NCI-H2227 (cell line): ENCODE results near the gene DPP7.

ENCODE experiments used
- DNase-seq: peaks from one replicate; lab custom pipeline; 2025; ENCODE audit not compliant: unreplicated experiment; lab: John Stamatoyannopoulos, UW

DPP7 gene

GRCh38 chr9:137112564-137113384, 1.8 kb downstream of the DPP7 start:
- DNase-seq: no peak

- no peak for DNase-seq
Observed at GRCh38 chr9:137111788-137112563, 2.6 kb downstream of the DPP7 start.

GRCh38 chr9:137110911-137111787, 3.4 kb downstream of the DPP7 start:
- no peak for DNase-seq

GRCh38 chr9:137110147-137110910, 4.2 kb downstream of the DPP7 start:
- no peak for DNase-seq

- DNase-seq: no peak
Observed at GRCh38 chr9:137109250-137110146, 5.0 kb downstream of the DPP7 start.

GRCh38 chr9:137108608-137109249, 5.8 kb downstream of the DPP7 start:
- no peak for DNase-seq

- DNase-seq: no peak
Observed at GRCh38 chr9:137107982-137108381, 6.6 kb downstream of the DPP7 start.

- DNase-seq: no peak
Observed at GRCh38 chr9:137107312-137107921, 7.1 kb downstream of the DPP7 start.

- no peak for DNase-seq
Observed at GRCh38 chr9:137106662-137107250, 7.8 kb downstream of the DPP7 start.

GRCh38 chr9:137105814-137106661, 8.5 kb downstream of the DPP7 start:
- no peak for DNase-seq

GRCh38 chr9:137103206-137103999, 11.1 kb downstream of the DPP7 start:
- DNase-seq: no peak

- DNase-seq: no peak
Observed at GRCh38 chr9:137099231-137099630, 15.3 kb downstream of the DPP7 start.

- DNase-seq: no peak
Observed at GRCh38 chr9:137097761-137098462, 16.6 kb downstream of the DPP7 start.

GRCh38 chr9:137096785-137097546, 17.6 kb downstream of the DPP7 start:
- DNase-seq: no peak
